OCI-LY1 (cell line): ENCODE results near the gene GOLGA6C.

Source experiments
- CTCF ChIP-seq: fragments of 200-600 bp; sonication (generic), shearing (Covaris generic); IDR thresholded peaks from 2 replicates; pipeline ENCODE4 v1.5.1; 2017; ENCODE audit warnings: mild to moderate bottlenecking, antibody characterized with exemption, low read length, moderate library complexity, mixed read lengths
- EZH2 ChIP-seq: fragments of 200-600 bp; sonication (generic), shearing (Covaris generic); IDR thresholded peaks from 2 replicates; pipeline ENCODE4 v1.8.0; 2017; ENCODE audit warnings: borderline replicate concordance, mixed run types, mild to moderate bottlenecking, antibody characterized with exemption, low read length, moderate library complexity, mixed read lengths

- TF ChIP-seq CTCF: no peak
- TF ChIP-seq EZH2: no peak
These were observed 44.2 kb downstream of the GOLGA6C start for GRCh38 chr15:75302318-75302717.
